Activated CD8-positive, alpha-beta T cell treated with anti-CD3 and anti-CD28 coated beads for 36 hours (primary cell): ENCODE results near the gene GALNT5. TPM values are rescaled to one million over a fixed set of nuclear protein-coding genes. Genes with fewer than 3 reads are reported as not detected.

Source experiments
- ATAC-seq: fragments of 200-7000 bp; cut with Tn5 transposase; one replicate; pipeline ENCODE4 v1.10.0; 2021; ENCODE audit warnings: mild to moderate bottlenecking, moderate library complexity
- CTCF ChIA-PET: fragments of 350-600 bp; sonication (Branson Sonifier 250); formaldehyde crosslinking; loops from one replicate; lab custom pipeline; 2021; ENCODE audit warnings: antibody characterized with exemption; lab: Charles Lee
- POLR2A ChIA-PET: fragments of 350-600 bp; sonication (Branson Sonifier 250); formaldehyde crosslinking; loops from one replicate; lab custom pipeline; 2021; ENCODE audit warnings: antibody characterized with exemption; lab: Charles Lee
- DNase-seq: peaks from one replicate; pipeline ENCODE4 v3.0.0-alpha.2; 2020
- H3K27ac Mint-ChIP-seq: one replicate; pipeline ENCODE4 v1.8.0; 2021; ENCODE audit warnings: mild to moderate bottlenecking, mixed read lengths
- H3K27me3 Mint-ChIP-seq: one replicate; pipeline ENCODE4 v1.8.0; 2021; ENCODE audit warnings: mixed read lengths
- H3K36me3 Mint-ChIP-seq: one replicate; pipeline ENCODE4 v1.8.0; 2021; ENCODE audit warnings: low read depth, mixed read lengths
- H3K4me1 Mint-ChIP-seq: one replicate; pipeline ENCODE4 v1.8.0; 2021; ENCODE audit warnings: low read depth, mixed read lengths
- H3K4me3 Mint-ChIP-seq: one replicate; pipeline ENCODE4 v1.8.0; 2021; ENCODE audit warnings: mild to moderate bottlenecking, moderate library complexity, mixed read lengths
- H3K9me3 Mint-ChIP-seq: one replicate; pipeline ENCODE4 v1.8.0; 2021; ENCODE audit warnings: mixed read lengths
- CTCF ChIP-seq: fragments of 200-600 bp; IDR thresholded peaks from one replicate; pipeline ENCODE4 v1.8.0; 2022; ENCODE audit warnings: antibody characterized with exemption, mild to moderate bottlenecking
- intact Hi-C: fragments of 100-400 bp; cut with micrococcal nuclease; formaldehyde crosslinking; loops from one replicate; pipeline ENCODE4 v1.10.0; 2022
- total RNA-seq, 2 experiments: library from RNA; stranded (reverse); gene quantifications; one replicate each; pipeline ENCODE4 v1.2.3, GENCODE V29; 2021

Gene GALNT5
- total RNA-seq, 2 experiments from 2014 or later: not detected

- intact Hi-C loops: loop anchor here (10.0 kb wide), 2 partner anchors 318 to 448 kb away; partner anchors contain the start of gene ACVR1C
- TF ChIP-seq CTCF: peak; percentile 39
- no peaks in the 10 kb centered on the region for H3K36me3 Mint-ChIP-seq
- ChIA-PET CTCF (interaction anchor here (0.7 to 7.5 kb wide), 21 partner anchors 10 to 445 kb away, joined by 3 to 246 read pairs (median 6); partner anchors contain the start of genes ACVR1C and ERMN), POLR2A (interaction anchor here (0.9 to 2.1 kb wide), 7 partner anchors 20 to 176 kb away, joined by 3 to 6 read pairs (median 4); no protein-coding TSS in a partner anchor)
- H3K27me3 Mint-ChIP-seq: no peaks in the 10 kb centered on the region
- DNase-seq (no peak), ATAC-seq (peak; percentile 64)
- H3K27ac Mint-ChIP-seq: no peak overlapping the region
- H3K4me1 Mint-ChIP-seq: peaks cover 34% of the 10 kb centered on the region
- H3K9me3 Mint-ChIP-seq: no peaks in the 10 kb centered on the region
- no peak overlapping the region for H3K4me3 Mint-ChIP-seq
Observed at GRCh38 chr2:157307021-157307420, 49.5 kb downstream of the GALNT5 start.

- TF ChIP-seq CTCF: no peak
- Mint-ChIP-seq H3K4me1 (peaks cover 23% of the 10 kb centered on the region), H3K9me3 (no peaks in the 10 kb centered on the region), H3K27me3 (no peaks in the 10 kb centered on the region), H3K36me3 (no peaks in the 10 kb centered on the region), H3K27ac (no peak overlapping the region), H3K4me3 (no peak overlapping the region)
- ChIA-PET POLR2A (no interaction called here), CTCF (interaction anchor here (1.1 to 4.3 kb wide), 6 partner anchors 8 to 183 kb away, joined by 3 to 36 read pairs (median 12); partner anchors contain the start of gene ERMN)
- ATAC-seq (no peak), DNase-seq (no peak)
- intact Hi-C loops: loop anchor here (10.0 kb wide), 2 partner anchors 315 to 445 kb away; partner anchors contain the start of gene ACVR1C
Observed at GRCh38 chr2:157309878-157310277, 52.4 kb downstream of the GALNT5 start.

GRCh38 chr2:157311706-157312105 is 54.2 kb downstream of the GALNT5 start:
- Mint-ChIP-seq H3K9me3 (no peaks in the 10 kb centered on the region), H3K27ac (no peak overlapping the region), H3K27me3 (no peaks in the 10 kb centered on the region), H3K4me3 (no peak overlapping the region), H3K4me1 (peaks cover 23% of the 10 kb centered on the region), H3K36me3 (no peaks in the 10 kb centered on the region)
- CTCF ChIA-PET: interaction anchor here (1.0 to 4.3 kb wide), 6 partner anchors 8 to 108 kb away, joined by 3 to 36 read pairs (median 12); partner anchors contain the start of gene ERMN
- intact Hi-C loops: no loop called here
- ATAC-seq (no peak), DNase-seq (no peak)
- no peak for TF ChIP-seq CTCF
- POLR2A ChIA-PET: interaction anchor here (1.5 kb wide), 1 partner anchor 24 kb away, joined by 3 read pairs; no protein-coding TSS in a partner anchor

GRCh38 chr2:157312866-157313486 is 55.5 kb downstream of the GALNT5 start:
- POLR2A ChIA-PET: interaction anchor here (1.0 kb wide), 1 partner anchor 127 kb away, joined by 4 read pairs; no protein-coding TSS in a partner anchor
- Mint-ChIP-seq H3K36me3 (no peaks in the 10 kb centered on the region), H3K27ac (no peak overlapping the region), H3K4me3 (no peak overlapping the region), H3K9me3 (no peaks in the 10 kb centered on the region), H3K27me3 (no peaks in the 10 kb centered on the region), H3K4me1 (peaks cover 15% of the 10 kb centered on the region)
- ATAC-seq: peak; percentile 34
- intact Hi-C loops: no loop called here
- DNase-seq: no peak
- CTCF ChIA-PET: interaction anchor here (1.2 to 8.4 kb wide), 3 partner anchors 15 to 180 kb away, joined by 3 to 79 read pairs (median 6); partner anchors contain the start of gene ERMN
- no peak for TF ChIP-seq CTCF

- TF ChIP-seq CTCF: no peak
- no peak for DNase-seq
- Mint-ChIP-seq H3K27me3 (no peaks in the 10 kb centered on the region), H3K4me3 (no peak overlapping the region), H3K4me1 (peaks cover 21% of the 10 kb centered on the region), H3K36me3 (peaks cover 3% of the 10 kb centered on the region), H3K27ac (no peak overlapping the region), H3K9me3 (peaks cover 2% of the 10 kb centered on the region)
- ChIA-PET CTCF (interaction anchor here (1.0 to 16.6 kb wide), 5 partner anchors 12 to 176 kb away, joined by 3 to 246 read pairs (median 7); partner anchors contain the start of gene ERMN), POLR2A (no interaction called here)
- ATAC-seq: no peak
- intact Hi-C loops: loop anchor here (5.0 kb wide), 1 partner anchor 166 kb away; no protein-coding TSS in a partner anchor
Observed at GRCh38 chr2:157315901-157316300, 58.4 kb downstream of the GALNT5 start.
